Fibroblast of the aortic adventitia (primary cell): ENCODE results near the gene CIAO2A. TPM values are rescaled to one million over a fixed set of nuclear protein-coding genes. Genes with fewer than 3 reads are reported as not detected.

Source experiments
- DNase-seq: peaks from one replicate; pipeline ENCODE4 v3.0.0-alpha.2; 2010; ENCODE audit warnings: low read depth
- H3K4me3 ChIP-seq: 2 replicates; pipeline ENCODE4 v1.5.1; 2011; ENCODE audit warnings: low read depth, mild to moderate bottlenecking, control low read depth, low read length, moderate library complexity
- CTCF ChIP-seq: IDR thresholded peaks from 2 replicates; pipeline ENCODE4 v1.5.1; 2011; ENCODE audit warnings: mild to moderate bottlenecking, low read length, control low read depth, inconsistent platforms; ENCODE audit not compliant: insufficient read depth
- total RNA-seq: library from RNA; depleted of rRNA; stranded (reverse); fragments of >200 nt; gene quantifications from 2 replicates; pipeline ENCODE4 v1.2.3, GENCODE V29; 2012; ENCODE audit warnings: low replicate concordance

Gene CIAO2A
- total RNA-seq, 1 donor: 57.5 TPM

- no peak for TF ChIP-seq CTCF
- no peak for DNase-seq
Observed at GRCh38 chr15:64038878-64039610, 54.6 kb downstream of the CIAO2A start.

GRCh38 chr15:64037966-64038365 is 55.7 kb downstream of the CIAO2A start:
- TF ChIP-seq CTCF: no peak
- no peak overlapping the region for H3K4me3 ChIP-seq
- no peak for DNase-seq

More at GRCh38 chr15:64038878-64039610, 54.6 kb downstream of the CIAO2A start:
- H3K4me3 ChIP-seq: no peak overlapping the region

- no peak for DNase-seq
- no peak overlapping the region for H3K4me3 ChIP-seq
- TF ChIP-seq CTCF: no peak
Observed at GRCh38 chr15:64037116-64037515, 56.5 kb downstream of the CIAO2A start.

GRCh38 chr15:64035525-64035924 is 58.1 kb downstream of the CIAO2A start:
- no peak for DNase-seq
- H3K4me3 ChIP-seq: no peak overlapping the region
- TF ChIP-seq CTCF: no peak

- no peak for TF ChIP-seq CTCF
- no peak for DNase-seq
Observed at GRCh38 chr15:64034519-64034918, 59.1 kb downstream of the CIAO2A start.

GRCh38 chr15:64032329-64032728 is 61.3 kb downstream of the CIAO2A start:
- TF ChIP-seq CTCF: no peak
- H3K4me3 ChIP-seq: no peak overlapping the region
- DNase-seq: no peak

More at GRCh38 chr15:64034519-64034918, 59.1 kb downstream of the CIAO2A start:
- no peak overlapping the region for H3K4me3 ChIP-seq

- H3K4me3 ChIP-seq: no peak overlapping the region
- TF ChIP-seq CTCF: no peak
- DNase-seq: no peak
Observed at GRCh38 chr15:64030123-64030522, 63.5 kb downstream of the CIAO2A start.
